GM10266 (cell line): Measurements from ENCODE around the gene CLP1.

Source experiments
- DNase-seq: peaks from one replicate; pipeline ENCODE4 v3.0.0; 2012; ENCODE audit errors: extremely low spot score
- TF ChIP-seq, protein P1 (sequence below): IDR thresholded peaks from 2 replicates; pipeline ENCODE4 v1.5.1; 2012; ENCODE audit warnings: mild to moderate bottlenecking, low read depth; ENCODE audit not compliant: control insufficient read depth, insufficient read depth; ENCODE audit errors: missing control alignments

CLP1 gene

DNA sequence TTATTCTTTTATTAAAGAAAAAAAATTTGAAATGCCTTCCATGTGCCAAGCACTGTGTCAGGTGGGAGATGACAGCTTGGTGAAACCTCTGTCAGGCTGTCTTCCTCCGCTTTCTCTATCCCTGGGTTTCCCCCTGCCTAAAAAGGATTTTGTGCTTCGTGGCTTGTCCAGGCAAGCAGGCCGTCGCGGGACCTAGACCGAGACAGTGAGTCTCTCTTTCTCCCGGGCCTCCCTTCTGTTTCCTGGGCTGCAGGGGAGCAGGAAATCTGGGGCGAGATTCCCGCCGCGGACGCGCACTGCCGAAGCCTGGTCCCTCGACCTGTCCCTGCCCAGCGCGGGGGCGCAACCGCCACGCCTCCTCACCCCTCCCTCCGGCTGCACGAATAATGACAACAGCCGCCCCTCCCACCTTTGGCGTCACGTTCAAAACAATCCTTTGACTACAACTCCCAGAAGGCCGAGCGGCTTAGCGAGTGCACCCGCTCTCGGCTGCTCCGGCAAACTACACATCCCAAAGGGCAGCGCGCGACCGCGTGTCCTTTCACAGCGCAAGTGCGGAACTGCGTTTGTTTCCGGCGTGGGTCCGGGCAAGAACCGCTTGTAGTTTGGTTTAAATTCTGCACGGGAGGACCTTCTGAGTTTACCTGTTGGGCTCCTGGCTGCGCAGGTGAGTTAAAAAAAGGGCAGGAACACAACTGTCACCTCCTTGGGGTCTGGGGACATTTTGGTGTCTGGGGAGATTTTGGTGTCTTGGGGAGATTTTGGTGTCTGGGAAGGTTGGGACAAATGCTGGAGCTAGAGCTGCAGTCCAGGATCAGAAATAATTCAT lies at the start of gene CLP1:
Gene CLP1 (plus strand): TSS at position 569 of the 829 bp plus-strand sequence. CDS start 1,715 bp downstream, outside the sequence.
- TF ChIP-seq, protein P1, sequence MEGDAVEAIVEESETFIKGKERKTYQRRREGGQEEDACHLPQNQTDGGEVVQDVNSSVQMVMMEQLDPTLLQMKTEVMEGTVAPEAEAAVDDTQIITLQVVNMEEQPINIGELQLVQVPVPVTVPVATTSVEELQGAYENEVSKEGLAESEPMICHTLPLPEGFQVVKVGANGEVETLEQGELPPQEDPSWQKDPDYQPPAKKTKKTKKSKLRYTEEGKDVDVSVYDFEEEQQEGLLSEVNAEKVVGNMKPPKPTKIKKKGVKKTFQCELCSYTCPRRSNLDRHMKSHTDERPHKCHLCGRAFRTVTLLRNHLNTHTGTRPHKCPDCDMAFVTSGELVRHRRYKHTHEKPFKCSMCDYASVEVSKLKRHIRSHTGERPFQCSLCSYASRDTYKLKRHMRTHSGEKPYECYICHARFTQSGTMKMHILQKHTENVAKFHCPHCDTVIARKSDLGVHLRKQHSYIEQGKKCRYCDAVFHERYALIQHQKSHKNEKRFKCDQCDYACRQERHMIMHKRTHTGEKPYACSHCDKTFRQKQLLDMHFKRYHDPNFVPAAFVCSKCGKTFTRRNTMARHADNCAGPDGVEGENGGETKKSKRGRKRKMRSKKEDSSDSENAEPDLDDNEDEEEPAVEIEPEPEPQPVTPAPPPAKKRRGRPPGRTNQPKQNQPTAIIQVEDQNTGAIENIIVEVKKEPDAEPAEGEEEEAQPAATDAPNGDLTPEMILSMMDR, result no peak
- DNase-seq, result peak; percentile 90

DNA sequence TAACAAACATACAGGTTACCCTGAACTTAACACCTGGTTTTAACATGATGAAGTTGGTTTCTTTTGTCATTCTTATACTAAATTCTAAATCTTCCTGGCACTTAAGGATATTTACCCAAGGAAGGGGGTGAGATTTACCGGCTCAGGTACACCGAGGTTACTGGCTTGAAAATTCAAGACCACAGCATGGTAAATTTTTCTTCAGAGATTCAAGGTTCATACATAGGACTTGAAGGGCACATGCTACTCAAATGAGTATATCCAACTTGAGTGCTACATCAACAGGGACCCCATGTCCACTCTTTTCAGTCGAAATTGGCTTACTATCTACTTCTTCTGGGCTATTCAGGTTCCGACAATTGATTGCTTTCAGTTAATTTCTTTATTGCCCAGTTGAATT lies 47.4 kb upstream of the CLP1 start:
- no peak for DNase-seq

DNA sequence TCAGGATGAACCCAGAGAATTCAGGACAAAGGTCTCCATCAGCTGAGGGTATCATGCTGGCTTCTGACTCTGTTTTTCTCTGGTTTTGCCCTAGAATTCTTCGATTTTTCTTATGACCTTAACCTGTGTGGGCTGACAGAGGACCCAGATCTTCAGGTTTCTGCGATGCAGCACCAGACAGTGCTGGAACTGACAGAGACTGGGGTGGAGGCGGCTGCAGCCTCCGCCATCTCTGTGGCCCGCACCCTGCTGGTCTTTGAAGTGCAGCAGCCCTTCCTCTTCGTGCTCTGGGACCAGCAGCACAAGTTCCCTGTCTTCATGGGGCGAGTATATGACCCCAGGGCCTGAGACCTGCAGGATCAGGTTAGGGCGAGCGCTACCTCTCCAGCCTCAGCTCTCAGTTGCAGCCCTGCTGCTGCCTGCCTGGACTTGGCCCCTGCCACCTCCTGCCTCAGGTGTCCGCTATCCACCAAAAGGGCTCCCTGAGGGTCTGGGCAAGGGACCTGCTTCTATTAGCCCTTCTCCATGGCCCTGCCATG lies 43.3 kb upstream of the CLP1 start:
- DNase-seq, result no peak
- TF ChIP-seq, protein P1, result no peak

More for the DNA sequence above, 47.4 kb upstream of the CLP1 start:
- TF ChIP-seq, protein P1, result no peak

DNA sequence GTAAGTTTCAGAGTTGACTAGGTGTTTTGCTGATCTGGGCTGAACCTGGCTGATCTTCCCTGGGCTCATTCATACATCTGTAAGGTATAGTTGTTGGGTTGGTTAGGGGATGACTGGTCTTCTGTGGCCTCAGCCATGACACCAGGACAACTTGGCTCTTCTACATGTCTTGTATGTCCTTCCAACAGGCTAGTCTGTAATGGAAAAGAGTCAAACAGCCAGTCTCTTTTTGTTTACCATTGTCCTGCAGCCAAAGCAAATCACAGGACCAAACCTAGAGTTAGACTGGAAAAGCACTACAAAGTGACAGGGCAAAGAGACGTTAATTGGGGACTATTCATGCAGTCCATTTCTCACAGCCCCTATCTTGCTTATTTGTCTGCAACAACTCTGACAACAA lies 42.3 kb upstream of the CLP1 start:
- TF ChIP-seq, protein P1, result no peak
- DNase-seq, result no peak

DNA sequence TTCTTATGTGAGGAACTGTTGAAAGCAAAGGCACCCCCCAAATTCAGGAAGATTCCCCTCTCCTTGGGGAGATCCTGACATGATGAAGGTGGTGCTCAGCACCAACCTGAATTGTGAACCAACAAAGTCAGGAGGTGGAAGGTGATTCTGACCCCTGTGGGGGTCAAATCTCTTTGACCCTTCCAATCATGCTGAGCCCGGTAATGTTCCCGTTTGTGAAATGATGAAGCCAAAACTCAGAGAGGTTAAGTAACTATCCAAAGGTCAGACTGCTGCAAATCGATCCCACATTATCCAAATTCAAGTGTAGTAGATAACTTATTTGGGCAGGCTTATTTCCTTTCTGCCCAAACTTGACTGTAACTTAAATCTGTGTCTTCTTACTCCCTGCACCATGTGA lies 41.0 kb upstream of the CLP1 start:
- DNase-seq, result no peak
- TF ChIP-seq, protein P1, result no peak

DNA sequence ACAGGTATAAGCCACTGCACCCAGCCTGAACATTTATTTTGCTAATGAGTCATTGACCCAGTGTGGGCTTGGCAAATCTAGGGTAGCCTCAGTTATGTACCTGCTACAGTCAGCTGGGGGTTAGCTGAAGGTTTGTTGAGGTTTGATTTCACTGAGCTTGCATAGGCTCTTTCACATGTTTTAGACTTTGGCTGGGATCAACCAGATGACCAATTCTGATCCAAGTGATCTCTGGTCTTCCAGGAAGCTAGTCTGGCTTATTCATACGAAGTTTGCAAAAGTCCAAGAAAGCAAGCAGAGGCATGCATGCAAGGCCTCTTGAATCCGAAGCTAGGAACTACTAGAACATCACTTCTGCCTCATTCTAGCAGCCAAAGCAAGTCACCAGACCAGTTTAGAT lies 39.1 kb upstream of the CLP1 start:
- TF ChIP-seq, protein P1, result no peak
- DNase-seq, result no peak

DNA sequence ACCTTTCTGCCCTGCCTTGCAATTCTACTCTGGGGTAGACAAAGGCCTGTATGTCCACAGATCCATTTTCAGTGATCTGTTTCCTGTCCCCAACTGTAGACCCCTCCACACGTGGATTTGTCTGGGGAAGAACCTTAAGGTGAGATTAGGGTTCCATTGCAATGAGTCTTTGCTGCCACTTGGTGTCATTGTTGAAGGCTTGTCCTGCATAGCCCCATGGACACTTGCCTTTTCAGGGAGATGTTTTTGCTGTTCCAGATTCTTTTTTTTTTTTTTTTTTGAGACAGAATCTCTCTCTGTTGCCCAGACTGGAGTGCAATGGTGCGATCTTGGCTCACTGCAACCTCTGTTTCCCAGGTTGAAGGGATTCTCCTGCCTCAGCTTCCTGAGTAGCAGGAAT lies 38.2 kb upstream of the CLP1 start:
- no peak for DNase-seq
- TF ChIP-seq, protein P1, result no peak
